CD14-positive monocyte (primary cell): ENCODE data around the gene SLFN11. TPM values are rescaled to one million over a fixed set of nuclear protein-coding genes. Genes with fewer than 3 reads are reported as not detected.
"Not testable (repeated sequence)": the region's sequence is repeated elsewhere in the genome, so short reads cannot be mapped to it uniquely, and the experiment has no call there.

Experiments used
- DNase-seq, 3 donors: peaks; one replicate each; pipeline ENCODE4 v3.0.0-alpha.2; 2011 to 2022
- H2AFZ ChIP-seq: 2 replicates; pipeline ENCODE4 v1.6.0; 2012; ENCODE audit warnings: mild to moderate bottlenecking, low read depth, low read length, inconsistent platforms; ENCODE audit not compliant: insufficient read depth, poor library complexity, severe bottlenecking
- H3K27ac ChIP-seq, 2 donors: 1 replicate in 1 of 2; 2 replicates in 1 of 2; pipeline ENCODE4 v1.5.1; 2012 to 2013; ENCODE audit warnings: low read length in 2 of 2, control low read depth in 1 of 2, inconsistent platforms in 1 of 2, low read depth in 1 of 2, mild to moderate bottlenecking in 1 of 2
- H3K27me3 ChIP-seq, 2 donors: one replicate each; pipeline versions ENCODE4 v1.6.0 to v1.6.1; 2011 to 2013; ENCODE audit warnings: low read length in 2 of 2; ENCODE audit not compliant: control insufficient read depth in 2 of 2, insufficient read depth in 2 of 2
- H3K36me3 ChIP-seq, 2 donors: replicated peaks in 1 of 2; 1 replicate in 1 of 2; 2 replicates in 1 of 2; pipeline versions ENCODE4 v1.5.1 to v1.6.1; 2012 to 2013; ENCODE audit warnings: low read length in 2 of 2, control low read depth in 1 of 2, inconsistent platforms in 1 of 2, mild to moderate bottlenecking in 1 of 2; ENCODE audit not compliant: insufficient read depth in 2 of 2, control insufficient read depth in 1 of 2
- H3K4me1 ChIP-seq, 2 donors: 1 replicate in 1 of 2; 2 replicates in 1 of 2; pipeline versions ENCODE4 v1.5.1 to v1.6.1; 2012 to 2013; ENCODE audit warnings: low read length in 2 of 2, control low read depth in 1 of 2, inconsistent platforms in 1 of 2, mild to moderate bottlenecking in 1 of 2, moderate library complexity in 1 of 2; ENCODE audit not compliant: insufficient read depth in 2 of 2, control insufficient read depth in 1 of 2
- H3K4me2 ChIP-seq: replicated peaks from 2 replicates; pipeline ENCODE3; 2012; ENCODE audit warnings: low read length, moderate library complexity, mild to moderate bottlenecking; ENCODE audit not compliant: poor library complexity, severe bottlenecking; ENCODE audit errors: extremely low read depth
- H3K4me3 ChIP-seq, 3 experiments: fragments of 200-600 bp in 1 of 3; sonication (generic) in 1 of 3; replicated peaks in 1 of 3; 1 replicate in 2 of 3; 2 replicates in 1 of 3; pipeline ENCODE4 v1.5.1; 2011 to 2013; ENCODE audit warnings: low read length in 3 of 3, mild to moderate bottlenecking in 3 of 3, control low read depth in 2 of 3, low read depth in 2 of 3, inconsistent platforms in 1 of 3, moderate library complexity in 1 of 3
- H3K79me2 ChIP-seq: 2 replicates; pipeline ENCODE4 v1.6.0; 2012; ENCODE audit warnings: mild to moderate bottlenecking, control low read depth, inconsistent platforms, low read length, moderate library complexity; ENCODE audit not compliant: insufficient read depth
- H3K9ac ChIP-seq: 2 replicates; pipeline ENCODE4 v1.6.0; 2017; ENCODE audit warnings: low read length, mild to moderate bottlenecking; ENCODE audit not compliant: insufficient read depth, poor library complexity, severe bottlenecking
- H3K9me3 ChIP-seq, 2 donors: replicated peaks in 1 of 2; 1 replicate in 1 of 2; 2 replicates in 1 of 2; pipeline versions ENCODE4 v1.5.1 to v1.6.1; 2012 to 2013; ENCODE audit warnings: low read length in 2 of 2, control low read depth in 1 of 2; ENCODE audit not compliant: control insufficient read depth in 1 of 2, insufficient read depth in 1 of 2
- H4K20me1 ChIP-seq: 2 replicates; pipeline ENCODE4 v1.6.0; 2012; ENCODE audit warnings: mild to moderate bottlenecking, low read length, control low read depth, moderate library complexity; ENCODE audit not compliant: insufficient read depth
- H3K27ac Mint-ChIP-seq, 7 donors: one replicate each; pipeline ENCODE4 v1.8.0; 2020; ENCODE audit warnings: mild to moderate bottlenecking in 7 of 7, mixed read lengths in 7 of 7, moderate library complexity in 6 of 7, inconsistent platforms in 2 of 7
- H3K27me3 Mint-ChIP-seq, 3 donors: one replicate each; pipeline ENCODE4 v1.8.0; 2021 to 2022; ENCODE audit warnings: low read depth in 3 of 3, mild to moderate bottlenecking in 3 of 3, mixed read lengths in 3 of 3, moderate library complexity in 3 of 3, inconsistent platforms in 1 of 3
- H3K36me3 Mint-ChIP-seq, 2 donors: one replicate each; pipeline ENCODE4 v1.8.0; 2020; ENCODE audit warnings: mixed read lengths in 2 of 2, inconsistent platforms in 1 of 2, mild to moderate bottlenecking in 1 of 2
- H3K4me1 Mint-ChIP-seq: one replicate; pipeline ENCODE4 v1.8.0; 2020; ENCODE audit warnings: mild to moderate bottlenecking, mixed read lengths
- H3K4me3 Mint-ChIP-seq, 2 donors: one replicate each; pipeline ENCODE4 v1.8.0; 2020; ENCODE audit warnings: mild to moderate bottlenecking in 2 of 2, mixed read lengths in 2 of 2, moderate library complexity in 1 of 2
- H3K9me3 Mint-ChIP-seq, 7 donors: one replicate each; pipeline ENCODE4 v1.8.0; 2020 to 2022; ENCODE audit warnings: mixed read lengths in 7 of 7, mild to moderate bottlenecking in 6 of 7, moderate library complexity in 6 of 7, inconsistent platforms in 2 of 7
- CTCF ChIP-seq: fragments of 200-600 bp; IDR thresholded peaks from one replicate; pipeline ENCODE4 v1.8.0; 2022; ENCODE audit warnings: antibody characterized with exemption, mild to moderate bottlenecking
- WGBS: methylation state at CpG from one replicate; pipeline ENCODE4 v1.1.5; 2013; ENCODE audit warnings: missing lambda C conversion rate; ENCODE audit not compliant: insufficient coverage; 5-methylcytosine and 5-hydroxymethylcytosine counted together
- intact Hi-C, 2 donors: fragments of 100-400 bp; cut with micrococcal nuclease; formaldehyde crosslinking; loops; one replicate each; pipeline versions ENCODE4 v1.15.0 to v1.15.1; 2023
- polyA minus RNA-seq: library from RNA; depleted of rRNA, polyadenylated mRNA; stranded (reverse); fragments of >200 nt; gene quantifications from 2 replicates; pipeline ENCODE4 v1.2.3, GENCODE V29; 2012
- polyA plus RNA-seq, 3 donors: library from polyadenylated mRNA; depleted of rRNA in 1 of 3; unstranded in 2 of 3; stranded (reverse) in 1 of 3; fragments of 300-500 nt in 2 of 3; fragments of >200 nt in 1 of 3; fragmentation: Illumina TruSeq in 2 of 3; gene quantifications; 1 replicate in 2 of 3; 2 replicates in 1 of 3; pipeline ENCODE4 v1.2.3, GENCODE V29; 2012 to 2021
- total RNA-seq, 12 experiments: library from RNA in 1 of 12; stranded (reverse) in 1 of 12; fragments of 120-200 nt in 1 of 12; gene quantifications; one replicate each; pipeline ENCODE4 v1.2.4 and lab custom pipeline; 2013 to 2026; ENCODE audit warnings: mixed read lengths in 6 of 12, inconsistent platforms in 1 of 12

The SLFN11 gene
- 120 TPM for total RNA-seq (2013)
- polyA plus RNA-seq (10 to 100 TPM; 34.3 to 46.8 (median 45.6) TPM), polyA minus RNA-seq (40.6 and 55.4 TPM in 2 replicates), total RNA-seq (lab: John Stamatoyannopoulos, UW) (19.5 to 168 (median 107) reads per million in 11 experiments)

- H3K9me3 ChIP-seq, result no peaks in the 10 kb centered on the region
- peak within 1 kb of the TSS; percentile 98 to 100 (median 99) for H3K27ac Mint-ChIP-seq
- peaks cover 4% of the 10 kb centered on the region for H4K20me1 ChIP-seq
- peak within 1 kb of the TSS; percentile 92 for H2AFZ ChIP-seq
- peaks cover 0 to 2% (median 0%) of the 10 kb centered on the region in 3 donors for H3K27me3 Mint-ChIP-seq
- no peaks in the 10 kb centered on the region for H3K27me3 ChIP-seq
- intact Hi-C loops, result loop anchor here (2.0 to 10.0 kb wide), 3 partner anchors 27 to 161 kb away; partner anchors contain the start of genes SLFN12 (in 1 of the 2) and SLFN12L (in 1 of the 2)
- WGBS, result 0% methylated on average over 17 of the region's 22 CpGs
- H3K36me3 Mint-ChIP-seq, result peaks cover 14 to 16% of the 10 kb centered on the region in 2 donors
- peak within 1 kb of the TSS; percentile 77 to 94 (median 92) for H3K4me3 ChIP-seq
- peak within 1 kb of the TSS; percentile 100 for H3K4me2 ChIP-seq
- peaks cover 61 to 90% of the 10 kb centered on the region in 2 donors for H3K4me1 ChIP-seq
- peaks cover 0 to 8% of the 10 kb centered on the region in 2 donors for H3K36me3 ChIP-seq
- H3K4me1 Mint-ChIP-seq, result peaks cover 66% of the 10 kb centered on the region
- H3K4me3 Mint-ChIP-seq, result peak within 1 kb of the TSS; percentile 98
- peak; percentile 68 to 88 (median 77) for DNase-seq
- TF ChIP-seq CTCF, result no peak
- H3K79me2 ChIP-seq, result peaks cover 54% of the 10 kb centered on the region
- H3K27ac ChIP-seq, result peak within 1 kb of the TSS; percentile 95 to 99
- peak within 1 kb of the TSS; percentile 90 for H3K9ac ChIP-seq
- H3K9me3 Mint-ChIP-seq, result peaks cover 0 to 6% (median 2%) of the 10 kb centered on the region in 7 donors
These were observed at the start of gene SLFN11 for GRCh38 chr17:35373534-35373983. TSS of gene SLFN11 (minus strand) at chr17:35373621. CDS start at chr17:35363807, 9,814 bp downstream.

GRCh38 chr17:35421069-35421468 lies 47.6 kb upstream of the SLFN11 start:
- H3K4me1 Mint-ChIP-seq, H3K27me3 ChIP-seq, H3K4me1 ChIP-seq, H3K27ac ChIP-seq, H3K4me3 ChIP-seq, DNase-seq, H2AFZ ChIP-seq, H3K9ac ChIP-seq, H3K4me3 Mint-ChIP-seq, H3K9me3 ChIP-seq, intact Hi-C loops, H3K27me3 Mint-ChIP-seq, H3K9me3 Mint-ChIP-seq, H3K27ac Mint-ChIP-seq, H3K4me2 ChIP-seq: not testable (repeated sequence)
- Histone ChIP-seq H4K20me1 (peaks cover 61% of the 10 kb centered on the region), H3K79me2 (peaks cover 24% of the 10 kb centered on the region), H3K36me3 (peaks cover 51 to 72% of the 10 kb centered on the region in 2 donors)
- WGBS, result 100% methylated on average over 1 of the region's 9 CpGs
- H3K36me3 Mint-ChIP-seq, result peaks cover 58 to 66% of the 10 kb centered on the region in 2 donors
